Gastroesophageal sphincter (tissue), 4 donors: ENCODE measurements around the gene PNLIP. TPM values are rescaled to one million over a fixed set of nuclear protein-coding genes. Genes with fewer than 3 reads are reported as not detected.

Experiments
- ATAC-seq: fragments of 150-250 bp; one replicate; pipeline ENCODE4 v1.9.1; 2016; ENCODE audit warnings: mild to moderate bottlenecking, moderate library complexity
- H3K27ac ChIP-seq, 4 donors: fragments of 200-600 bp; sonication (generic) in 3 of 4; 1 replicate in 3 of 4; 2 replicates in 1 of 4; pipeline ENCODE4 v1.5.1; 2016 to 2019
- H3K27me3 ChIP-seq: fragments of 200-600 bp; sonication (generic); one replicate; pipeline ENCODE4 v1.5.1; 2019
- H3K36me3 ChIP-seq, 2 donors: fragments of 200-600 bp; sonication (generic); one replicate each; pipeline ENCODE4 v1.5.1; 2019; ENCODE audit warnings: control low read depth in 1 of 2
- H3K4me1 ChIP-seq, 3 donors: fragments of 200-600 bp; sonication (generic); 1 replicate in 2 of 3; 2 replicates in 1 of 3; pipeline ENCODE4 v1.5.1; 2016 to 2019; ENCODE audit warnings: control low read depth in 2 of 3
- H3K4me3 ChIP-seq, 2 donors: fragments of 200-600 bp; sonication (generic); one replicate each; pipeline ENCODE4 v1.5.1; 2019; ENCODE audit warnings: mild to moderate bottlenecking in 1 of 2, moderate library complexity in 1 of 2
- H3K9me3 ChIP-seq, 3 donors: fragments of 200-600 bp; sonication (generic); one replicate each; pipeline ENCODE4 v1.5.1; 2017 to 2019; ENCODE audit warnings: control low read depth in 2 of 3
- EP300 ChIP-seq: sonication (generic); formaldehyde crosslinking; IDR thresholded peaks from one replicate; pipeline ENCODE4 v1.6.1; 2017; ENCODE audit warnings: antibody characterized with exemption, mild to moderate bottlenecking
- POLR2A ChIP-seq, 2 donors: fragments of 450-650 bp; IDR thresholded peaks; one replicate each; pipeline ENCODE4 v1.6.1; 2017; ENCODE audit warnings: antibody characterized with exemption in 2 of 2, mild to moderate bottlenecking in 2 of 2, moderate library complexity in 1 of 2
- POLR2AphosphoS5 ChIP-seq: sonication (generic); formaldehyde crosslinking; IDR thresholded peaks from one replicate; pipeline ENCODE4 v1.6.1; 2017; ENCODE audit warnings: antibody characterized with exemption
- WGBS, 2 donors: methylation state at CpG; one replicate each; pipeline ENCODE4 v1.1.5; 2018; ENCODE audit warnings: low coverage in 1 of 2; 5-methylcytosine and 5-hydroxymethylcytosine counted together
- total RNA-seq, 4 donors: library from RNA; depleted of rRNA; stranded (reverse); fragments of >200 nt; gene quantifications; one replicate each; pipeline ENCODE4 v1.1.0, GENCODE V29; 2016
- TF ChIP-seq, protein P1 (sequence below), 4 experiments: fragments of 200-600 bp in 2 of 4; fragments of 450-650 bp in 2 of 4; sonication (generic) in 1 of 4; IDR thresholded peaks; one replicate each; pipeline ENCODE4 v1.5.1; 2017 to 2019; ENCODE audit warnings: antibody characterized with exemption in 4 of 4, mild to moderate bottlenecking in 2 of 4, moderate library complexity in 2 of 4

PNLIP gene
- total RNA-seq, 4 donors from 2014 or later = not detected

DNA sequence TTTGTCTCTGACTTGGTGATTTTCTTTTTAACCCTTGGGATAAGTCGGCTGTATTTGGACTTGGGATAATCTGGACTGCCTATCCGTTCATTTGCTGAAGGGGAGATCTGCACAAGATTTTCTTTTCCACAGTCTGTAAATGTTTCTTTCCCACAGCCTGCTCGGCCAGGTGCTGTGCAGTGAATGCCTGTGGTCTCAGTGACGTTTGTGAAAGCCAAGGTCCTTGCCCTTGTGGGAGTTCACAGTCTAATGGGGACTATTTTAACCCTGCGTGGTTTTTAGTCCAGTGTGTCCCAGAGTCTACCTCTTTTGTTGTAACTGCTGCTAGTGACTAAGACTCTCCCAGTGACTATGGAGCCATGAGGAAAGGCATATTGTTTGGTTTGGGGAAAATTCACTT, 8.9 kb downstream of the PNLIP start:
- no peak for TF ChIP-seq EP300
- no peak for TF ChIP-seq POLR2AphosphoS5
- TF ChIP-seq, protein P1, sequence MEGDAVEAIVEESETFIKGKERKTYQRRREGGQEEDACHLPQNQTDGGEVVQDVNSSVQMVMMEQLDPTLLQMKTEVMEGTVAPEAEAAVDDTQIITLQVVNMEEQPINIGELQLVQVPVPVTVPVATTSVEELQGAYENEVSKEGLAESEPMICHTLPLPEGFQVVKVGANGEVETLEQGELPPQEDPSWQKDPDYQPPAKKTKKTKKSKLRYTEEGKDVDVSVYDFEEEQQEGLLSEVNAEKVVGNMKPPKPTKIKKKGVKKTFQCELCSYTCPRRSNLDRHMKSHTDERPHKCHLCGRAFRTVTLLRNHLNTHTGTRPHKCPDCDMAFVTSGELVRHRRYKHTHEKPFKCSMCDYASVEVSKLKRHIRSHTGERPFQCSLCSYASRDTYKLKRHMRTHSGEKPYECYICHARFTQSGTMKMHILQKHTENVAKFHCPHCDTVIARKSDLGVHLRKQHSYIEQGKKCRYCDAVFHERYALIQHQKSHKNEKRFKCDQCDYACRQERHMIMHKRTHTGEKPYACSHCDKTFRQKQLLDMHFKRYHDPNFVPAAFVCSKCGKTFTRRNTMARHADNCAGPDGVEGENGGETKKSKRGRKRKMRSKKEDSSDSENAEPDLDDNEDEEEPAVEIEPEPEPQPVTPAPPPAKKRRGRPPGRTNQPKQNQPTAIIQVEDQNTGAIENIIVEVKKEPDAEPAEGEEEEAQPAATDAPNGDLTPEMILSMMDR (IDR thresholded peaks at IDR 0.05) = no peak
- H3K4me1 ChIP-seq = no peaks in the 10 kb centered on the region
- no peaks in the 10 kb centered on the region for H3K36me3 ChIP-seq
- no peak for ATAC-seq
- peaks cover 5% of the 10 kb centered on the region for H3K27me3 ChIP-seq
- no peak overlapping the region for H3K4me3 ChIP-seq
- no peaks in the 10 kb centered on the region for H3K9me3 ChIP-seq
- no peak overlapping the region for H3K27ac ChIP-seq
- 49 to 56% methylated on average over 4 to 5 of the region's 5 CpGs for WGBS, 2 donors

DNA sequence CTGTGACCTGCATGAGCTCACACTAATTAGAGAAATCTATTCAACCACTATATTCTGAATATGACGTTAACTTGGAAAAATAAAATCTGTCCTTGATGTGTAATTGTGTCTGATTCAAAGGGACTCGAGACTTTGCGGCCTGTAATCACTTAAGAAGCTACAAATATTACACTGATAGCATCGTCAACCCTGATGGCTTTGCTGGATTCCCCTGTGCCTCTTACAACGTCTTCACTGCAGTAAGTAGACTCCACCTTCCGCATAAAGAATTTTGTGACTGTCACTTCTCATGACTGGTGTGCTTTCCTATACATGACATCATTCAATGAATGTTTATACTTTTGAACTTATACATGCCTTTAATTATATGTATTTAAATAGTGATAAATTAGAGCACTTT, 10.1 kb downstream of the PNLIP start:
- Histone ChIP-seq H3K36me3 (no peaks in the 10 kb centered on the region), H3K4me1 (no peaks in the 10 kb centered on the region), H3K27me3 (peaks cover 9% of the 10 kb centered on the region), H3K27ac (no peak overlapping the region), H3K9me3 (no peaks in the 10 kb centered on the region), H3K4me3 (no peak overlapping the region)
- ATAC-seq = no peak
- TF ChIP-seq POLR2AphosphoS5 (no peak), POLR2A (IDR thresholded peaks at IDR 0.05) (no peak), EP300 (no peak)
- TF ChIP-seq, protein P1 (IDR thresholded peaks at IDR 0.05) = no peak
- WGBS, 2 donors = 55 to 66% methylated on average over 6 of the region's 6 CpGs

DNA sequence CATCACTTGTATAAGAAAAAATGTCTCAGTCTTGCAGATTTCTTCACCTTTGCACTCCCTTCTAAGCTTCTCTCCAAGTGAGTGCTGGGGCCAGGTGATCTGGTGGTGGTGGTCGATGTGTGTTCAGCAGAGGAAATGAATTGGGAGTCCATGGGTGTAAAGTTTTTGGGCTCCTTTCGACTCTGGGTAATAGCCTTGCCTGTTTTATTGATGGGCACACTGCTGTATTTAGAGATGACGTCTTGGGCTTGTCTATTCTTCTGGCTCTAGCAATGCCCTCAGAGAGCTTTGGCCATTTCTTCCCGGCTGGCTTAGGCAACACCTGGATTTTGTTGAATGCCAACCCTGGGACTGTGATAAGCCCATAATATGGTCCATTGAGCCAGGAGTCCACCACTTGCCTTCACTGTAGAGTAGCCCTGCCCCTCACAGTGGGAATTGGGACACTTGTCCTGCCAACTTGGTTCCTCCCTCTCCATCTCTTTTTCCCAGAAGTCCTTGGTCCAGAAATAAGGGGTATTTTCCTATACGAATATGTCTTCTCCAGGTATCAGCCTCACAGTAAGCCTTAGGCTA, 11.7 kb downstream of the PNLIP start:
- Histone ChIP-seq H3K27ac (no peak overlapping the region), H3K9me3 (no peaks in the 10 kb centered on the region), H3K27me3 (peaks cover 9% of the 10 kb centered on the region), H3K36me3 (no peaks in the 10 kb centered on the region), H3K4me1 (no peaks in the 10 kb centered on the region), H3K4me3 (no peak overlapping the region)
- ATAC-seq = no peak
- WGBS, 2 donors = 87 to 100% methylated on average over 3 to 4 of the region's 5 CpGs
- TF ChIP-seq, protein P1 (IDR thresholded peaks at IDR 0.05) = no peak
- no peak for TF ChIP-seq EP300
- TF ChIP-seq POLR2A (IDR thresholded peaks at IDR 0.05) = no peak
- TF ChIP-seq POLR2AphosphoS5 = no peak

DNA sequence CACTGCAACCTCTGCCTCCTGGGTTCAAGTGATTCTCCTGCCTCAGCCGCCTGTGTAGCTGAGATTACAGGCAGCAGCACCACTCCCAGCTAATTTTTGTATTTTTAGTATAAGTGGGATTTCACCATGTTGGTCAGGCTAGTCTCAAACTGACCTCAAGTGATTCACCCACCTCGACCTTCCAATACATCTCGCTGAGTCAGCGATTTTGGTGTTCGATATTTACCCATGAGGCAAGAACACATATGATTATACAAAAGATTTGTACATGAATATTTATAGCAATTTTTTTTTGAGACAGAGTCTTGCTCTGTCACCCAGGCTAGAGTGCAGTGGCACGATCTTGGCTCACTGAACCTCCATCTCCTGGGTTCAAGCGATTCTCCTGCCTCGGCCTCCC, 19.8 kb downstream of the PNLIP start:
- no peak overlapping the region for H3K4me3 ChIP-seq
- peaks cover 3% of the 10 kb centered on the region for H3K27me3 ChIP-seq
- H3K36me3 ChIP-seq = no peaks in the 10 kb centered on the region
- no peaks in the 10 kb centered on the region for H3K4me1 ChIP-seq
- no peak for ATAC-seq
- 87 to 95% methylated on average over 3 to 8 of the region's 8 CpGs for WGBS, 2 donors
- no peaks in the 10 kb centered on the region for H3K9me3 ChIP-seq
- TF ChIP-seq EP300 (no peak), POLR2A (IDR thresholded peaks at IDR 0.05) (no peak), POLR2AphosphoS5 (no peak)
- TF ChIP-seq, protein P1 (IDR thresholded peaks at IDR 0.05) = no peak
- no peak overlapping the region for H3K27ac ChIP-seq

DNA sequence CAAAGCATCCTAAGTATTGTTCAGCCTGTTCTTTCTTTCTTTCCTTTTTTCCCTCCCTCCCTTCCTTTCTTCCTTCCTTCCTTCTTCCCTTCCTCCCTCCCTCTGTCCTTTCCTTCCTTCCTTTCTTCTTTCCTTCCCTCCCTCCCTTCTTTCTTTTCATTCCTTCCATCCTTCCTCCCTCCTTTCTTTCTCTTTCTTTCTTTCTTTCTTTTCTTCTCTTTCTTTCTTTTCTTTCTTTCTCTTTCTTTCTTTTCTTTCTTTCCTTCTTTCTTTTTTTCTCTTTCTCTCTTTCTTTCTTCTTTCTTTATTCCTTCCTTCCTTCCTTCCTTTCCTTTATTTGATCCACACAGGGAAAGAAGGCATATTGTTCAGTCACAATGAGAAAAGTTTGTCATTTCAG, 21.2 kb downstream of the PNLIP start:
- H3K4me1 ChIP-seq = no peaks in the 10 kb centered on the region
- TF ChIP-seq POLR2AphosphoS5 (no peak), POLR2A (IDR thresholded peaks at IDR 0.05) (no peak), EP300 (no peak)
- TF ChIP-seq, protein P1 (IDR thresholded peaks at IDR 0.05) = no peak
- H3K27ac ChIP-seq = no peak overlapping the region
- ATAC-seq = no peak
- no peak overlapping the region for H3K4me3 ChIP-seq
- no peaks in the 10 kb centered on the region for H3K27me3 ChIP-seq
- no peaks in the 10 kb centered on the region for H3K9me3 ChIP-seq
- H3K36me3 ChIP-seq = no peaks in the 10 kb centered on the region
